HG02884 (cell line): Measurements from ENCODE around the gene TLE2.
"Not testable (repeated sequence)": the region's sequence is repeated elsewhere in the genome, so short reads cannot be mapped to it uniquely, and the experiment has no call there.

Source experiments
- ATAC-seq: cut with Tn5 transposase; IDR thresholded peaks from one replicate; pipeline ENCODE4 v1.9.1; 2021; ENCODE audit warnings: mild to moderate bottlenecking, moderate library complexity; ENCODE audit not compliant: unreplicated experiment

TLE2 gene

GRCh38 chr19:3015126-3016057 is 13.7 kb downstream of the TLE2 start:
- ATAC-seq = no peak

- no peak for ATAC-seq
Observed at GRCh38 chr19:3014135-3014534, 14.9 kb downstream of the TLE2 start.

GRCh38 chr19:3013263-3013725 is 15.8 kb downstream of the TLE2 start:
- ATAC-seq = no peak

- no peak for ATAC-seq
Observed at GRCh38 chr19:3012621-3013262, 16.3 kb downstream of the TLE2 start.

GRCh38 chr19:3012059-3012458 is 17.0 kb downstream of the TLE2 start:
- ATAC-seq = not testable (repeated sequence)

GRCh38 chr19:3010871-3011270 is 18.2 kb downstream of the TLE2 start:
- no peak for ATAC-seq

- no peak for ATAC-seq
Observed at GRCh38 chr19:3008994-3009393, 20.1 kb downstream of the TLE2 start.

GRCh38 chr19:3007975-3008374 is 21.1 kb downstream of the TLE2 start:
- ATAC-seq = no peak

GRCh38 chr19:3006075-3006767 is 22.9 kb downstream of the TLE2 start:
- no peak for ATAC-seq

- no peak for ATAC-seq
Observed at GRCh38 chr19:3005345-3005744, 23.7 kb downstream of the TLE2 start.

GRCh38 chr19:3004522-3004921 is 24.6 kb downstream of the TLE2 start:
- ATAC-seq = no peak

GRCh38 chr19:3003046-3003445 is 26.0 kb downstream of the TLE2 start:
- no peak for ATAC-seq

GRCh38 chr19:3001235-3001800 is 27.8 kb downstream of the TLE2 start:
- ATAC-seq = no peak

GRCh38 chr19:2998642-2999041 is 30.4 kb downstream of the TLE2 start:
- no peak for ATAC-seq

GRCh38 chr19:2997720-2998119 is 31.4 kb downstream of the TLE2 start:
- no peak for ATAC-seq

- ATAC-seq = no peak
Observed at GRCh38 chr19:2994588-2995131, 34.4 kb downstream of the TLE2 start.

GRCh38 chr19:2993579-2993978 is 35.5 kb downstream of the TLE2 start:
- ATAC-seq = no peak

GRCh38 chr19:2992958-2993357 is 36.1 kb downstream of the TLE2 start:
- ATAC-seq = no peak

- not testable (repeated sequence) for ATAC-seq
Observed at GRCh38 chr19:2992333-2992732, 36.7 kb downstream of the TLE2 start.

GRCh38 chr19:2989236-2989946 is 39.7 kb downstream of the TLE2 start:
- no peak for ATAC-seq
